GM23248 (cell line): ENCODE data around the gene GSTM2. TPM values are rescaled to one million over a fixed set of nuclear protein-coding genes. Genes with fewer than 3 reads are reported as not detected.
"Not testable (repeated sequence)": the region's sequence is repeated elsewhere in the genome, so short reads cannot be mapped to it uniquely, and the experiment has no call there.

Experiments used
- DNase-seq: peaks from one replicate; pipeline ENCODE4 v3.0.0-alpha.2; 2015
- H2AFZ ChIP-seq: fragments of 200-600 bp; sonication (generic); 2 replicates; pipeline ENCODE4 v1.6.1; 2016; ENCODE audit warnings: antibody characterized with exemption
- H3F3A ChIP-seq: fragments of 200-600 bp; sonication (generic); 2 replicates; pipeline ENCODE4 v1.6.1; 2016; ENCODE audit warnings: mild to moderate bottlenecking, antibody characterized with exemption, mixed run types; ENCODE audit not compliant: insufficient read depth
- H3K27ac ChIP-seq: fragments of 200-600 bp; sonication (generic); 2 replicates; pipeline ENCODE4 v1.5.1; 2016; ENCODE audit warnings: mild to moderate bottlenecking
- H3K27me3 ChIP-seq: fragments of 200-600 bp; sonication (generic); replicated peaks from 2 replicates; pipeline ENCODE4 v1.6.1; 2016; ENCODE audit warnings: mild to moderate bottlenecking; ENCODE audit not compliant: insufficient read depth
- H3K36me3 ChIP-seq: fragments of 200-600 bp; sonication (generic); 2 replicates; pipeline ENCODE4 v1.6.1; 2016; ENCODE audit warnings: low read depth, mild to moderate bottlenecking
- H3K4me1 ChIP-seq: fragments of 200-600 bp; sonication (generic); 2 replicates; pipeline ENCODE4 v1.6.1; 2016; ENCODE audit warnings: mild to moderate bottlenecking; ENCODE audit not compliant: insufficient read depth
- H3K4me2 ChIP-seq: fragments of 200-600 bp; sonication (generic); one replicate; pipeline ENCODE4 v1.6.1; 2016; ENCODE audit warnings: mild to moderate bottlenecking; ENCODE audit not compliant: unreplicated experiment
- H3K4me3 ChIP-seq: fragments of 200-600 bp; sonication (generic); 2 replicates; pipeline ENCODE4 v1.5.1; 2016; ENCODE audit warnings: mild to moderate bottlenecking
- H3K79me2 ChIP-seq: fragments of 200-600 bp; sonication (generic); 2 replicates; pipeline ENCODE4 v1.6.1; 2016; ENCODE audit warnings: mild to moderate bottlenecking; ENCODE audit not compliant: insufficient read depth
- H3K9ac ChIP-seq: fragments of 200-600 bp; sonication (generic); 2 replicates; pipeline ENCODE4 v1.6.1; 2016; ENCODE audit warnings: mild to moderate bottlenecking
- H3K9me2 ChIP-seq: fragments of 200-600 bp; sonication (generic); 2 replicates; pipeline ENCODE4 v1.6.1; 2016; ENCODE audit warnings: mixed run types, mild to moderate bottlenecking, moderate library complexity; ENCODE audit not compliant: insufficient read depth
- H3K9me3 ChIP-seq: fragments of 200-600 bp; sonication (generic); one replicate; pipeline ENCODE4 v1.6.1; 2017; ENCODE audit warnings: low read depth
- H4K20me1 ChIP-seq: fragments of 200-600 bp; sonication (generic); 2 replicates; pipeline ENCODE4 v1.6.0; 2016; ENCODE audit not compliant: insufficient read depth
- EZH2 ChIP-seq: fragments of 200-600 bp; sonication (generic); IDR thresholded peaks from 2 replicates; pipeline ENCODE4 v1.6.1; 2018; ENCODE audit warnings: antibody characterized with exemption, mild to moderate bottlenecking; ENCODE audit not compliant: insufficient read depth, poor library complexity, severe bottlenecking
- EZH2phosphoT487 ChIP-seq: fragments of 200-600 bp; sonication (generic); IDR thresholded peaks from 2 replicates; pipeline ENCODE4 v1.6.1; 2018; ENCODE audit warnings: antibody characterized with exemption, moderate library complexity, mild to moderate bottlenecking, low read depth; ENCODE audit not compliant: insufficient read depth
- WGBS, 2 experiments: methylation state at CpG; one replicate each; pipeline ENCODE4 v1.1.6; 2015 to 2017; ENCODE audit warnings: low lambda C conversion rate in 2 of 2, low coverage in 1 of 2; ENCODE audit errors: missing lambda C conversion rate in 2 of 2; 5-methylcytosine and 5-hydroxymethylcytosine counted together
- in situ Hi-C: fragments of 300-500 bp; cut with MboI; formaldehyde crosslinking; loops from 2 replicates; pipeline ENCODE4 v1.15.0; 2020
- polyA plus RNA-seq: library from polyadenylated mRNA; unstranded; fragments of >200 nt; fragmentation: Nextera tagmentation; extraction: Ambion mirVana; gene quantifications from 2 replicates; pipeline ENCODE4 v1.2.1, GENCODE V29; 2016
- total RNA-seq: library from RNA; depleted of rRNA; stranded (reverse); fragments of >200 nt; shearing (Covaris generic); gene quantifications from 2 replicates; pipeline ENCODE4 v1.2.3, GENCODE V29; 2014

Gene GSTM2
- total and polyA plus RNA-seq, 2 experiments from 2014 or later: 19.7 to 41.2 TPM

GRCh38 chr1:109697066-109697465 lies 29.2 kb downstream of the GSTM2 start:
- Histone ChIP-seq H3K27me3 (no peaks in the 10 kb centered on the region), H3K9ac (no peak overlapping the region), H3K9me3 (no peaks in the 10 kb centered on the region), H3K27ac (no peak overlapping the region), H4K20me1 (no peaks in the 10 kb centered on the region), H3K4me2 (no peak overlapping the region), H2AFZ (no peak overlapping the region), H3F3A (no peaks in the 10 kb centered on the region), H3K36me3 (no peaks in the 10 kb centered on the region), H3K79me2 (no peaks in the 10 kb centered on the region), H3K4me1 (no peaks in the 10 kb centered on the region), H3K9me2 (no peaks in the 10 kb centered on the region), H3K4me3 (no peak overlapping the region)
- WGBS, 2 experiments: no CpG with 5 or more reads among the region's 4 CpGs
- in situ Hi-C loops: no loop called here
- DNase-seq: no peak
- TF ChIP-seq EZH2phosphoT487 (no peak), EZH2 (no peak)

GRCh38 chr1:109697861-109698260 lies 30.0 kb downstream of the GSTM2 start:
- H3K4me3 ChIP-seq, H3K79me2 ChIP-seq, H2AFZ ChIP-seq, H4K20me1 ChIP-seq, in situ Hi-C loops, H3K4me1 ChIP-seq, H3K4me2 ChIP-seq, H3F3A ChIP-seq, DNase-seq, H3K36me3 ChIP-seq, H3K27me3 ChIP-seq, H3K9ac ChIP-seq, H3K9me2 ChIP-seq, H3K27ac ChIP-seq, H3K9me3 ChIP-seq: not testable (repeated sequence)
- no CpG with 5 or more reads among the region's 4 CpGs for WGBS, 2 experiments

DNA sequence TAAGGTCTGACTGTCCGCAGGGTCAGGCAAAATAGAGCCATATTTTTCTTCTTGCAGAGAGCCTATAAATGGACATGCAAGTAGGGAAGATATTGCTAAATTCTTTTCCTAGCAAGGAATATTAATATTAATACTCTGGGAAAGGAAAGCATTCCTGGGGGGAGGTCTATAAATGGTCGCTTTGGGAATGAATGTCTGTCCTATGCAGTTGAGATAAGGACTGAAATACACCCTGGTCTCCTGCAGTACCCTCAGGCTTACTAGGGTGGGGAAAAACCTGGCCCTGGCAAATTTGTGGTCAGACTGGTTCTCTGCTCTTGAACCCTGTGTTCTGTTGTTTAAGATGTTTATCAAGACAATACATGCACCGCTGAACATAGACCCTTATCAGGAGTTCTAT lies 35.1 kb downstream of the GSTM2 start:
- H3K79me2 ChIP-seq, H3K9me2 ChIP-seq, H3K4me1 ChIP-seq, H3K27ac ChIP-seq, H3K4me2 ChIP-seq, H3K27me3 ChIP-seq, H3K9ac ChIP-seq, H3K4me3 ChIP-seq, H3K9me3 ChIP-seq, in situ Hi-C loops, H2AFZ ChIP-seq, H4K20me1 ChIP-seq, H3F3A ChIP-seq, DNase-seq, H3K36me3 ChIP-seq: not testable (repeated sequence)
- WGBS, 2 experiments: 87 to 93% methylated on average over 3 of the region's 3 CpGs

DNA sequence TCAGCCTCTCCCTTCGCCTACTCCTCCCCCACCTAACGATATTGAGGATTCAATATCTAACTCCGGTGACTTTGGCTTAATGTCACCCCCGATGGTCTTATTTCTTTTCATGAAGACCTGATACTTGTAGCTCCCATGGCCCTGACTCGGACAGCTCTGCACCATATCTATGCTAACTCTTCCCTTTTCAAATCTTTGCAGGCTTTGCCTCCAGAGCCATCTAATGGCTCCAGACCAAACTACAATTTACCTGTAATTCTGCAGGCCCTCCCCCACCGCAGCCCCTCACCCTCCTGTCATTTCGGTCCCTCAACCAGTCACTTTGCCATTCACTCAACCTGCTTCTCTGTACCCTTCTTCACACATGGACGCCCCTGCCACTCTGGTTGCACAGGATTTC lies 36.3 kb downstream of the GSTM2 start:
- WGBS, 2 experiments: 46 to 48% methylated on average over 8 of the region's 8 CpGs
- H3K4me3 ChIP-seq: no peak overlapping the region
- no peaks in the 10 kb centered on the region for H3K9me3 ChIP-seq
- H3K79me2 ChIP-seq: no peaks in the 10 kb centered on the region
- H3K4me1 ChIP-seq: no peaks in the 10 kb centered on the region
- in situ Hi-C loops: no loop called here
- H3K27me3 ChIP-seq: no peaks in the 10 kb centered on the region
- DNase-seq: no peak
- no peaks in the 10 kb centered on the region for H4K20me1 ChIP-seq
- no peaks in the 10 kb centered on the region for H3K36me3 ChIP-seq
- H3F3A ChIP-seq: no peaks in the 10 kb centered on the region
- TF ChIP-seq EZH2phosphoT487: no peak
- no peak for TF ChIP-seq EZH2
- no peak overlapping the region for H3K9ac ChIP-seq
- H3K9me2 ChIP-seq: no peaks in the 10 kb centered on the region
- H3K4me2 ChIP-seq: no peak overlapping the region
- H2AFZ ChIP-seq: no peak overlapping the region
- H3K27ac ChIP-seq: no peak overlapping the region

DNA sequence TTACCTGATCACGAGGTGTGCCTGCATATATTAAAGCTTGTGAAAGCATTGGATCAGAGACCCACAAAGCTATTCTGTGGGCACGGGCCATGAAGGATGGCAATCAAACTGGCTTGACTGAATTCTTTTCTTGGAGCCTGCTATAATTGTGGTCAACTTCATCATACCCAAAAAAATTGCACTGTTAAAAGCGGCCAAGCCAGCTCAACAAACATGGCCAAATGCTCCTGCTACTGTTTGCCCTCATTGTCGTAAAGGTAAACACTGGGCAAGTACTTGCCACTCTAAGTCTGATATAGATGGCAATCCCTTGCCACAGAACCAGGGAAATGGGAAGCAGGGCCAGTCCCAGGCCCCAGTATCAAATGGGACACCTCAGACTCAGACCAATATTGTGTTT lies 37.6 kb downstream of the GSTM2 start:
- in situ Hi-C loops: no loop called here

DNA sequence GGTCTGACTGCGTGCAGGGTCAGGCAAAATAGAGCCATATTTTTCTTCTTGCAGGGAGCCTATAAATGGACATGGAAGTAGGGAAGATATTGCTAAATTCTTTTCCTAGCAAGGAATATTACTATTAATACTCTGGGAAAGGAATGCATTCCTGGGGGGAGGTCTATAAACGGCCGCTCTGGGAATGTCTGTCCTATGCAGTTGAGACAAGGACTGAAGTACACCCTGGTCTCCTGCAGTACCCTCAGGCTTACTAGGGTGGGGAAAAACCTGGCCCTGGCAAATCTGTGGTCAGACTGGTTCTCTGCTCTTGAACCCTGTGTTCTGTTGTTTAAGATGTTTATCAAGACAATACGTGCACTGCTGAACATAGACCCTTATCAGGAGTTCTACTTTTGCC lies 41.1 kb downstream of the GSTM2 start:
- in situ Hi-C loops, H4K20me1 ChIP-seq, H3K4me3 ChIP-seq, H3K4me2 ChIP-seq, H2AFZ ChIP-seq, H3K9me2 ChIP-seq, H3K27ac ChIP-seq, DNase-seq, H3K4me1 ChIP-seq, H3K9me3 ChIP-seq, H3K79me2 ChIP-seq, H3K36me3 ChIP-seq, H3K27me3 ChIP-seq, H3F3A ChIP-seq, H3K9ac ChIP-seq: not testable (repeated sequence)
- WGBS, 2 experiments: 96 to 99% methylated on average over 4 of the region's 4 CpGs

More for the DNA sequence above, 37.6 kb downstream of the GSTM2 start:
- Histone ChIP-seq H3K4me1 (no peaks in the 10 kb centered on the region), H3K9me2 (no peaks in the 10 kb centered on the region), H4K20me1 (no peaks in the 10 kb centered on the region), H3K4me2 (no peak overlapping the region), H3K4me3 (no peak overlapping the region), H3K9ac (no peak overlapping the region), H3K9me3 (no peaks in the 10 kb centered on the region), H2AFZ (no peak overlapping the region), H3K27me3 (no peaks in the 10 kb centered on the region), H3K36me3 (no peaks in the 10 kb centered on the region), H3F3A (no peaks in the 10 kb centered on the region), H3K27ac (no peak overlapping the region), H3K79me2 (no peaks in the 10 kb centered on the region)
- no peak for TF ChIP-seq EZH2
- TF ChIP-seq EZH2phosphoT487: no peak
- 60 to 68% methylated on average over 4 of the region's 4 CpGs for WGBS, 2 experiments
- no peak for DNase-seq

DNA sequence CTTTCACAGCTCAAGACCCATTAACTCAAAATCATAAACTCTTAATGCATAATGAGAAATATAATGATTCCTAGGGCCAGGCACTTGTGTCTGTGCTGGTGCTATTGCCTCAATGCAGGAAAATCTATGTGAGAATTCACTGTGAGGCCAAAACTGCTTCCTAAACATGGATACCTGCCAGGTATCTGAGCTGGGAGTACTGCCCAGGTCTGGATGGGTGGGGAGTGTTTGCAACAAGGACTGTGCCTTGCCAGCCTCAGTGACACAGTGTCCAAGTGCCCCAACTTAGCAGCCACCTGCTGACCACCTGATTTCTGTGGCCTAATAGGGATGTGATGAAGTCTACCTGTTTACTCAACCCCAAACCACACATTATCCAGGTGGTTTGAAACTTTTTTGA lies 42.0 kb downstream of the GSTM2 start:
- H3K9ac ChIP-seq, H3F3A ChIP-seq, H3K9me3 ChIP-seq, H3K27me3 ChIP-seq, H3K4me3 ChIP-seq, H2AFZ ChIP-seq, H3K4me1 ChIP-seq, H3K36me3 ChIP-seq, H3K9me2 ChIP-seq, H3K79me2 ChIP-seq, in situ Hi-C loops, H4K20me1 ChIP-seq, H3K27ac ChIP-seq, DNase-seq, H3K4me2 ChIP-seq: not testable (repeated sequence)
